HCT116 (cell line): Measurements from ENCODE around the gene MPPED1. TPM values are rescaled to one million over a fixed set of nuclear protein-coding genes. Genes with fewer than 3 reads are reported as not detected.

Source experiments
- ATAC-seq: fragments of 200-7000 bp; cut with Tn5 transposase; 2 replicates; pipeline ENCODE4 v1.9.1; 2020; ENCODE audit warnings: mild to moderate bottlenecking, moderate library complexity
- BruUV-seq: library from RNA; stranded (reverse); fragments of 400-500 nt; replicated peaks from 2 replicates; lab custom pipeline; 2021; lab: Mats Ljungman, UMichigan
- CTCF ChIA-PET: fragments of 300-600 bp; sonication (Branson Sonifier 250); formaldehyde crosslinking; loops from one replicate; lab custom pipeline; 2021; ENCODE audit warnings: antibody characterized with exemption; lab: Charles Lee
- POLR2A ChIA-PET: fragments of 300-600, 350-600 bp; sonication (Branson Sonifier 250); formaldehyde crosslinking; loops from one replicate; lab custom pipeline; 2021; ENCODE audit warnings: antibody characterized with exemption; lab: Charles Lee
- RAD21 ChIA-PET, 2 experiments: fragments of 300-600 bp; sonication (Branson Sonifier 250); formaldehyde crosslinking; loops; one replicate each; lab custom pipeline; 2023; ENCODE audit warnings: low total read pairs in 2 of 2; ENCODE audit not compliant: uncharacterized antibody in 2 of 2, unreplicated experiment in 2 of 2, low non-redundant PET in 1 of 2; lab: Charles Lee
- DNase-seq: peaks from one replicate; pipeline ENCODE4 v3.0.0-alpha.2; 2010; ENCODE audit warnings: low read depth, low spot score
- H2AFZ ChIP-seq: fragments of 200-600 bp; shearing (Covaris generic), sonication (generic); 2 replicates; pipeline ENCODE4 v1.6.1; 2017; ENCODE audit warnings: low read depth, mixed run types, mixed read lengths, antibody characterized with exemption, low read length; ENCODE audit not compliant: poor library complexity, severe bottlenecking
- H3K27ac ChIP-seq: 2 replicates; pipeline ENCODE4 v1.5.1; 2012; ENCODE audit warnings: low read depth, low read length
- H3K27me3 ChIP-seq: fragments of 200-600 bp; sonication (generic); 2 replicates; pipeline ENCODE4 v1.6.1; 2016; ENCODE audit warnings: mixed run types, low read length, mixed read lengths; ENCODE audit not compliant: insufficient read depth
- H3K36me3 ChIP-seq, 2 experiments: fragments of 200-500 bp in 1 of 2; fragments of 200-600 bp in 1 of 2; sonication (Bioruptor generic) in 1 of 2; sonication (generic) in 1 of 2; 2 replicates each; pipeline versions ENCODE4 v1.5.1 to v1.6.1; 2014 to 2016; ENCODE audit warnings: low read length in 2 of 2, inconsistent platforms in 1 of 2, mixed read lengths in 1 of 2, mixed run types in 1 of 2; ENCODE audit not compliant: insufficient read depth in 2 of 2, control insufficient read depth in 1 of 2
- H3K4me1 ChIP-seq, 2 experiments: fragments of 200-600 bp in 1 of 2; sonication (generic) in 1 of 2; 2 replicates each; pipeline versions ENCODE4 v1.5.1 to v1.6.1; 2012 to 2017; ENCODE audit warnings: low read length in 2 of 2, inconsistent platforms in 1 of 2, mild to moderate bottlenecking in 1 of 2, mixed read lengths in 1 of 2, mixed run types in 1 of 2, moderate library complexity in 1 of 2; ENCODE audit not compliant: insufficient read depth in 2 of 2, control insufficient read depth in 1 of 2
- H3K4me2 ChIP-seq: fragments of 200-600 bp; sonication (generic); 2 replicates; pipeline ENCODE4 v1.6.1; 2017; ENCODE audit warnings: mixed run types, low read length, mixed read lengths
- H3K4me3 ChIP-seq, 2 experiments: fragments of 200-600 bp in 1 of 2; sonication (generic) in 1 of 2; replicated peaks in 1 of 2; 2 replicates each; pipeline ENCODE4 v1.5.1; 2011 to 2016; ENCODE audit warnings: low read length in 2 of 2, control low read depth in 1 of 2, low read depth in 1 of 2, mild to moderate bottlenecking in 1 of 2, mixed read lengths in 1 of 2, mixed run types in 1 of 2
- H3K79me2 ChIP-seq: fragments of 200-600 bp; sonication (generic); 2 replicates; pipeline ENCODE4 v1.6.1; 2017; ENCODE audit warnings: mild to moderate bottlenecking, mixed run types, low read length, moderate library complexity, mixed read lengths; ENCODE audit not compliant: insufficient read depth
- H3K9ac ChIP-seq: fragments of 200-600 bp; sonication (generic); 2 replicates; pipeline ENCODE4 v1.6.1; 2016; ENCODE audit warnings: low read length, mixed read lengths
- H3K9me2 ChIP-seq: fragments of 200-600 bp; sonication (generic), shearing (Covaris generic); 2 replicates; pipeline ENCODE4 v1.6.1; 2017; ENCODE audit warnings: mixed run types, mild to moderate bottlenecking, moderate library complexity; ENCODE audit not compliant: insufficient read depth
- H3K9me3 ChIP-seq, 2 experiments: fragments of 200-500 bp in 1 of 2; fragments of 200-600 bp in 1 of 2; sonication (Bioruptor generic) in 1 of 2; sonication (generic) in 1 of 2; 2 replicates each; pipeline ENCODE4 v1.6.1; 2014 to 2017; ENCODE audit warnings: low read length in 2 of 2, mixed read lengths in 2 of 2, inconsistent platforms in 1 of 2, low read depth in 1 of 2, mild to moderate bottlenecking in 1 of 2, mixed run types in 1 of 2, moderate library complexity in 1 of 2; ENCODE audit not compliant: control insufficient read depth in 1 of 2, insufficient read depth in 1 of 2
- H4K20me1 ChIP-seq: fragments of 200-600 bp; sonication (generic), shearing (Covaris generic); 2 replicates; pipeline ENCODE4 v1.6.1; 2017; ENCODE audit warnings: mixed run types, mild to moderate bottlenecking, moderate library complexity; ENCODE audit not compliant: insufficient read depth
- ATF3 ChIP-seq: IDR thresholded peaks from 2 replicates; pipeline ENCODE4 v1.6.1; 2012
- CBX3 ChIP-seq: IDR thresholded peaks from 2 replicates; pipeline ENCODE4 v1.6.1; 2012; ENCODE audit warnings: low read depth
- CEBPB ChIP-seq: IDR thresholded peaks from 2 replicates; pipeline ENCODE4 v1.6.1; 2012; ENCODE audit warnings: low read depth
- EGR1 ChIP-seq: IDR thresholded peaks from 2 replicates; pipeline ENCODE4 v1.6.1; 2012; ENCODE audit warnings: low read depth
- ELF1 ChIP-seq: IDR thresholded peaks from 2 replicates; pipeline ENCODE4 v1.6.1; 2012; ENCODE audit warnings: low read depth, borderline replicate concordance
- EZH2 ChIP-seq: fragments of 200-600 bp; sonication (generic); IDR thresholded peaks from 2 replicates; pipeline ENCODE4 v1.6.1; 2017; ENCODE audit warnings: antibody characterized with exemption, mixed run types
- EZH2phosphoT487 ChIP-seq: fragments of 200-600 bp; IDR thresholded peaks from 2 replicates; pipeline ENCODE4 v1.6.1; 2018; ENCODE audit warnings: antibody characterized with exemption, borderline replicate concordance
- FOSL1 ChIP-seq: IDR thresholded peaks from 2 replicates; pipeline ENCODE4 v1.6.1; 2012; ENCODE audit warnings: low read depth
- JUND ChIP-seq: IDR thresholded peaks from 2 replicates; pipeline ENCODE4 v1.6.1; 2012
- POLR2A ChIP-seq: IDR thresholded peaks from 2 replicates; pipeline ENCODE4 v1.7.0; 2011; ENCODE audit warnings: borderline replicate concordance; ENCODE audit not compliant: insufficient read depth, insufficient read length; ENCODE audit errors: extremely low read depth
- POLR2AphosphoS5 ChIP-seq: IDR thresholded peaks from 2 replicates; pipeline ENCODE4 v1.6.1; 2011; ENCODE audit warnings: mild to moderate bottlenecking, low read depth, low read length, moderate library complexity
- SIN3A ChIP-seq: IDR thresholded peaks from 2 replicates; pipeline ENCODE4 v1.6.1; 2012; ENCODE audit warnings: low read depth
- SP1 ChIP-seq: IDR thresholded peaks from 2 replicates; pipeline ENCODE4 v1.6.1; 2012; ENCODE audit warnings: low read depth
- SRF ChIP-seq: IDR thresholded peaks from 2 replicates; pipeline ENCODE4 v1.6.1; 2012; ENCODE audit warnings: low read depth
- TCF7L2 ChIP-seq: IDR thresholded peaks from 2 replicates; pipeline ENCODE4 v1.7.0; 2011; ENCODE audit warnings: borderline replicate concordance, inconsistent platforms; ENCODE audit not compliant: insufficient read depth, insufficient read length; ENCODE audit errors: extremely low read depth
- YY1 ChIP-seq: IDR thresholded peaks from 2 replicates; pipeline ENCODE4 v1.6.1; 2011; ENCODE audit warnings: low read length, low read depth, moderate library complexity, mild to moderate bottlenecking; ENCODE audit not compliant: insufficient replicate concordance; ENCODE audit errors: extremely low read depth
- ZFX ChIP-seq: fragments of 450-650 bp; IDR thresholded peaks from 2 replicates; pipeline ENCODE4 v1.6.1; 2017
- ZNF274 ChIP-seq: fragments of 200-500 bp; sonication (Bioruptor generic); IDR thresholded peaks from 2 replicates; pipeline ENCODE4 v1.6.1; 2014; ENCODE audit warnings: mild to moderate bottlenecking, low read depth, low read length, inconsistent platforms
- intact Hi-C: fragments of 100-400 bp; cut with micrococcal nuclease; formaldehyde crosslinking; loops from 2 replicates; pipeline ENCODE4 v1.10.0; 2022
- total RNA-seq: library from RNA; stranded (reverse); gene quantifications from one replicate; pipeline ENCODE4 v1.2.1, GENCODE V29; 2021; ENCODE audit not compliant: unreplicated experiment
- TF ChIP-seq, protein P1 (sequence below), 3 experiments: fragments of 200-600 bp in 1 of 3; sonication (generic) in 1 of 3; IDR thresholded peaks in 2 of 3; conservative IDR thresholded peaks in 1 of 3; 2 replicates each; pipeline ENCODE4 v1.5.1; 2012 to 2017; ENCODE audit warnings: low read depth in 2 of 3, low read length in 2 of 3, antibody characterized with exemption in 1 of 3, borderline replicate concordance in 1 of 3, control low read depth in 1 of 3, mild to moderate bottlenecking in 1 of 3, mixed read lengths in 1 of 3, mixed run types in 1 of 3, moderate library complexity in 1 of 3; ENCODE audit not compliant: insufficient read depth in 1 of 3
- TF ChIP-seq, protein P2 (sequence below): IDR thresholded peaks from 2 replicates; pipeline ENCODE4 v1.6.1; 2012; ENCODE audit warnings: low read depth

Gene MPPED1
- total RNA-seq, 1 experiment from 2014 or later = not detected

DNA sequence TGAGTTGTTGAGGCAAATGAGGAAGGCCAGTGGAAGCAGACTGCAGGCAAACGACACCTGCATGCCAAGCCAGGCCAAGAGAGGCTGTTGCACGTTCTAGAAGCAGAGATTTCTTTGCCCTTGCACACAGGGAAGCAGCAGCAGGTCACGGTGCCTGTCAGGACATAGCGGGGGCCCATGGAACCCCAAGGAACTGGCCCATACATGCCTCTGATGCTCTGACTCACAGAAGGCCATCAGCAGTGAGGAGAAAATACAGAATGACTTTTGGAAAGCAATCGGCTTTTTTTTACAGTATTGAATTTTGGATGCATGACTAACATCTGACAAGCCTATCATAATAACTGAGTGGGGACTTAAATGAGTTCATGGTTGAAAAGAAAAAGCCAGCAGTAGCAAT, 123.9 kb downstream of the MPPED1 start:
- Histone ChIP-seq H2AFZ (no peak overlapping the region), H3K4me3 (no peak overlapping the region), H3K9me2 (no peaks in the 10 kb centered on the region), H3K4me1 (no peaks in the 10 kb centered on the region), H3K9me3 (no peaks in the 10 kb centered on the region), H4K20me1 (no peaks in the 10 kb centered on the region), H3K27me3 (peaks cover 40% of the 10 kb centered on the region), H3K36me3 (no peaks in the 10 kb centered on the region), H3K79me2 (no peaks in the 10 kb centered on the region), H3K9ac (no peak overlapping the region), H3K4me2 (no peak overlapping the region), H3K27ac (no peak overlapping the region)
- CTCF ChIA-PET = no interaction called here
- POLR2A ChIA-PET = no interaction called here
- ATAC-seq (no peak), DNase-seq (no peak)
- RAD21 ChIA-PET = no interaction called here
- intact Hi-C loops = no loop called here
- BruUV-seq = no TSS peak
- TF ChIP-seq ZNF274 (no peak), EGR1 (no peak), POLR2AphosphoS5 (no peak), EZH2 (no peak), YY1 (no peak), ELF1 (no peak), CBX3 (no peak), EZH2phosphoT487 (no peak), POLR2A (no peak), TCF7L2 (no peak), JUND (no peak), SP1 (no peak), ATF3 (no peak), FOSL1 (no peak), ZFX (no peak), SIN3A (no peak), CEBPB (no peak), SRF (no peak)
- TF ChIP-seq, protein P1, sequence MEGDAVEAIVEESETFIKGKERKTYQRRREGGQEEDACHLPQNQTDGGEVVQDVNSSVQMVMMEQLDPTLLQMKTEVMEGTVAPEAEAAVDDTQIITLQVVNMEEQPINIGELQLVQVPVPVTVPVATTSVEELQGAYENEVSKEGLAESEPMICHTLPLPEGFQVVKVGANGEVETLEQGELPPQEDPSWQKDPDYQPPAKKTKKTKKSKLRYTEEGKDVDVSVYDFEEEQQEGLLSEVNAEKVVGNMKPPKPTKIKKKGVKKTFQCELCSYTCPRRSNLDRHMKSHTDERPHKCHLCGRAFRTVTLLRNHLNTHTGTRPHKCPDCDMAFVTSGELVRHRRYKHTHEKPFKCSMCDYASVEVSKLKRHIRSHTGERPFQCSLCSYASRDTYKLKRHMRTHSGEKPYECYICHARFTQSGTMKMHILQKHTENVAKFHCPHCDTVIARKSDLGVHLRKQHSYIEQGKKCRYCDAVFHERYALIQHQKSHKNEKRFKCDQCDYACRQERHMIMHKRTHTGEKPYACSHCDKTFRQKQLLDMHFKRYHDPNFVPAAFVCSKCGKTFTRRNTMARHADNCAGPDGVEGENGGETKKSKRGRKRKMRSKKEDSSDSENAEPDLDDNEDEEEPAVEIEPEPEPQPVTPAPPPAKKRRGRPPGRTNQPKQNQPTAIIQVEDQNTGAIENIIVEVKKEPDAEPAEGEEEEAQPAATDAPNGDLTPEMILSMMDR (IDR thresholded peaks at IDR 0.05 in 2 of 3, conservative IDR thresholded peaks at IDR 0.05 in 1 of 3; ENCODE audit: borderline replicate concordance in 1 of 3, insufficient read depth in 1 of 3, low read depth in 2 of 3, low read length in 2 of 3) = no peak
- TF ChIP-seq, protein P2, sequence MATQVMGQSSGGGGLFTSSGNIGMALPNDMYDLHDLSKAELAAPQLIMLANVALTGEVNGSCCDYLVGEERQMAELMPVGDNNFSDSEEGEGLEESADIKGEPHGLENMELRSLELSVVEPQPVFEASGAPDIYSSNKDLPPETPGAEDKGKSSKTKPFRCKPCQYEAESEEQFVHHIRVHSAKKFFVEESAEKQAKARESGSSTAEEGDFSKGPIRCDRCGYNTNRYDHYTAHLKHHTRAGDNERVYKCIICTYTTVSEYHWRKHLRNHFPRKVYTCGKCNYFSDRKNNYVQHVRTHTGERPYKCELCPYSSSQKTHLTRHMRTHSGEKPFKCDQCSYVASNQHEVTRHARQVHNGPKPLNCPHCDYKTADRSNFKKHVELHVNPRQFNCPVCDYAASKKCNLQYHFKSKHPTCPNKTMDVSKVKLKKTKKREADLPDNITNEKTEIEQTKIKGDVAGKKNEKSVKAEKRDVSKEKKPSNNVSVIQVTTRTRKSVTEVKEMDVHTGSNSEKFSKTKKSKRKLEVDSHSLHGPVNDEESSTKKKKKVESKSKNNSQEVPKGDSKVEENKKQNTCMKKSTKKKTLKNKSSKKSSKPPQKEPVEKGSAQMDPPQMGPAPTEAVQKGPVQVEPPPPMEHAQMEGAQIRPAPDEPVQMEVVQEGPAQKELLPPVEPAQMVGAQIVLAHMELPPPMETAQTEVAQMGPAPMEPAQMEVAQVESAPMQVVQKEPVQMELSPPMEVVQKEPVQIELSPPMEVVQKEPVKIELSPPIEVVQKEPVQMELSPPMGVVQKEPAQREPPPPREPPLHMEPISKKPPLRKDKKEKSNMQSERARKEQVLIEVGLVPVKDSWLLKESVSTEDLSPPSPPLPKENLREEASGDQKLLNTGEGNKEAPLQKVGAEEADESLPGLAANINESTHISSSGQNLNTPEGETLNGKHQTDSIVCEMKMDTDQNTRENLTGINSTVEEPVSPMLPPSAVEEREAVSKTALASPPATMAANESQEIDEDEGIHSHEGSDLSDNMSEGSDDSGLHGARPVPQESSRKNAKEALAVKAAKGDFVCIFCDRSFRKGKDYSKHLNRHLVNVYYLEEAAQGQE = no peak
